GM19324 (cell line): ENCODE measurements around the gene TMEM256.

Source experiments
- ATAC-seq: cut with Tn5 transposase; IDR thresholded peaks from one replicate; pipeline ENCODE4 v1.9.1; 2021; ENCODE audit warnings: mild to moderate bottlenecking, moderate library complexity; ENCODE audit not compliant: unreplicated experiment, low FRiP score

Gene TMEM256

DNA sequence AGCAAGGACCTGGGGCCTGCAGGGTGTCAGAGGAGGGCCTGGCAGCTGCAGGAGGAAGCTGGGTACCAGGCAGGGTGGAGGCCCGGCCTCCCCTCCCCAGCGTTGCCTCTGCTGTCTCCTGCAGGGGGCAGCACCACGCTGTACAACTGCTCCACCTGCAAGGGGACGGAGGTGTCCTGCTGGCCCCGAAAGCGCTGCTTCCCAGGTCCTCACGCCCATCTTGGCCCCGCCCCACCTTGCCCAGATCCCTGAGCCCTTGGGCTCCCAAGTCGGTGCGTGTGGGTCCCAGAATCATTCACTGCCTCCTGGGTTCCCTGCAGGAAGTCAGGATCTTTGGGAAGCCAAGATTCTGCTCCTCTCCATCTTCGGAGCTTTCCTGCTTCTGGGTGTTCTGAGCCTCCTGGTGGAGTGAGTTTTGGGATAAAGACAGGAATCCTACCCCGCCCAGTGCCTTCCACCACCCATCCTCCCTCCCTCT lies 47.8 kb downstream of the TMEM256 start:
- no peak for ATAC-seq

DNA sequence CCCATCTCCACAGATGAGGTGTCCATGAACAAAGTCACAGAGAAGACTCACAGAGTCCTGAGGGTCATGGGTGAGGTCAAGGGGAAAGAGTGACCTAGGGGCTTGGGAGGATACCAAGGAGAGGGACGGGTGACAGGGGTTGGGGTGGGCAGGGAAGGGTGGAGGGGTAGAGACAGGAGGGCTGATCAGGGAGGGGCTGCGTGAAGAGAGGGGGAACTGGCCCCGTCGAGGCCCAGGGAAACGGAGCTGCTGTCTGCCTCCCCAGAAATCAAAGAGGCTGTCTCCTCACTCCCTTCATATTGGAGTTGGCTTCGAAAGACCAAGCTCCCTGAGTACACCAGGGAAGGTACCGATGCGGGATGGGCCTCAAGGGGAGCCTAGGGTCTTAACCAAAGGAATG lies 48.3 kb downstream of the TMEM256 start:
- no peak for ATAC-seq

DNA sequence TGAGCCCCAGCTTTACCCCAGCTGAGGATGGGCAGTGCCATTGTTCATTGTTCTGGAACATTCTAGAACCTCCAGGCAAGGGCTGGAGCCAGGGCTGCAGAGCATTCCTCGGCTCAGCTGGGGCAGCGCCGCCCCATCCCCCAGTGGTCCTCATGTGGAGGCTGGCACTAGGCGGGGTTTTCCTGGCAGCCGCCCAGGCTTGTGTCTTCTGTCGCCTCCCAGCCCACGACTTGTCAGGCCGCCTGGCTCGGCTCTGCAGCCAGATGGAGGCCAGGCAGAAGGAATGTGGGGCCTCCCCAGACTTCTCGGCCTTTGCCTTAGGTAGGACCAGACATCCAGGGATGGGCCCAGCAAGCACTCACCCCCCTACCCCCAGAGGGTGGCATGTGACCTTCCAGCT lies 48.8 kb downstream of the TMEM256 start, which contains the start of gene TMEM95:
Gene TMEM95 (plus strand): TSS at position 104 of the 400 bp plus-strand sequence. CDS start 49 bp downstream, at position 153.
- no peak for ATAC-seq

- ATAC-seq: no peak
Measured at GRCh38 chr17:7354262-7354843, 49.5 kb downstream of the TMEM256 start.
